Measurements from ENCODE around the gene OSBPL1A.

GRCh38 chr18:24346254-24346653, 51.4 kb downstream of the OSBPL1A start:
- TF ChIP-seq EZH2 (IDR thresholded peaks at IDR 0.05; ENCODE audit: low read depth), result no peak
- TF ChIP-seq CTCF (conservative IDR thresholded peaks at IDR 0.05), result no peak

All from PC-9 (cell line).